SU-DHL-6 (cell line): ENCODE measurements around the gene SAMMSON.

Source experiments
- H2AFZ ChIP-seq: fragments of 200-600 bp; sonication (generic); 2 replicates; pipeline ENCODE4 v1.6.1; 2014; ENCODE audit warnings: low read depth, mild to moderate bottlenecking, moderate library complexity, mixed read lengths, antibody characterized with exemption, low read length; ENCODE audit not compliant: severe bottlenecking
- H3F3A ChIP-seq: fragments of 200-600 bp; shearing (Covaris generic); 2 replicates; pipeline ENCODE4 v1.6.0; 2016; ENCODE audit warnings: antibody characterized with exemption, mild to moderate bottlenecking; ENCODE audit not compliant: insufficient read depth
- H3K27ac ChIP-seq: fragments of 200-600 bp; sonication (generic); 2 replicates; pipeline ENCODE4 v1.5.1; 2016; ENCODE audit warnings: low read depth, mild to moderate bottlenecking, low read length, moderate library complexity, mixed read lengths
- H3K27me3 ChIP-seq: fragments of 200-600 bp; sonication (generic), shearing (Covaris generic); 2 replicates; pipeline ENCODE4 v1.6.0; 2014; ENCODE audit warnings: mild to moderate bottlenecking, low read length
- H3K36me3 ChIP-seq: fragments of 200-600 bp; sonication (generic); 2 replicates; pipeline ENCODE4 v1.6.1; 2014; ENCODE audit warnings: mild to moderate bottlenecking, low read length, mixed read lengths
- H3K4me2 ChIP-seq: fragments of 300-600, 200-600 bp; shearing (Covaris generic), sonication (generic); 2 replicates; pipeline ENCODE4 v1.6.0; 2014; ENCODE audit warnings: low read length, low read depth, mild to moderate bottlenecking; ENCODE audit not compliant: poor library complexity, severe bottlenecking
- H3K4me3 ChIP-seq: fragments of 200-600 bp; sonication (generic); 2 replicates; pipeline ENCODE4 v1.5.1; 2014; ENCODE audit warnings: antibody characterized with exemption, low read length, mild to moderate bottlenecking, mixed read lengths; ENCODE audit not compliant: insufficient read depth, poor library complexity, severe bottlenecking
- H3K79me2 ChIP-seq: fragments of 200-600 bp; sonication (generic); 2 replicates; pipeline ENCODE4 v1.6.1; 2014; ENCODE audit warnings: mild to moderate bottlenecking, low read length, moderate library complexity; ENCODE audit not compliant: insufficient read depth
- H3K9ac ChIP-seq: fragments of 200-600 bp; sonication (generic); 2 replicates; pipeline ENCODE4 v1.7.0; 2014; ENCODE audit warnings: mild to moderate bottlenecking, low read length
- H3K9me2 ChIP-seq: fragments of 200-600 bp; sonication (generic); replicated peaks from 2 replicates; pipeline ENCODE4 v1.6.1; 2014; ENCODE audit warnings: low read length; ENCODE audit not compliant: insufficient read depth
- H3K9me3 ChIP-seq: fragments of 200-600 bp; sonication (generic); 2 replicates; pipeline ENCODE4 v1.6.1; 2014; ENCODE audit warnings: low read length, mixed read lengths; ENCODE audit not compliant: insufficient read depth
- H4K20me1 ChIP-seq: fragments of 200-600 bp; sonication (generic); 2 replicates; pipeline ENCODE4 v1.6.1; 2014; ENCODE audit warnings: low read depth, mild to moderate bottlenecking, antibody characterized with exemption, low read length, moderate library complexity, mixed read lengths
- EZH2phosphoT487 ChIP-seq: fragments of 200-600 bp; sonication (generic), shearing (Covaris generic); conservative IDR thresholded peaks from 2 replicates; pipeline ENCODE4 v1.6.1; 2018; ENCODE audit warnings: mild to moderate bottlenecking, antibody characterized with exemption, low read length, moderate library complexity, mixed read lengths
- TF ChIP-seq, protein P1 (sequence below): fragments of 200-600 bp; sonication (generic); IDR thresholded peaks from one replicate; pipeline ENCODE4 v1.5.1; 2017; ENCODE audit warnings: antibody characterized with exemption, mild to moderate bottlenecking, low read length, moderate library complexity; ENCODE audit not compliant: insufficient read depth, poor library complexity, severe bottlenecking

The SAMMSON gene

DNA sequence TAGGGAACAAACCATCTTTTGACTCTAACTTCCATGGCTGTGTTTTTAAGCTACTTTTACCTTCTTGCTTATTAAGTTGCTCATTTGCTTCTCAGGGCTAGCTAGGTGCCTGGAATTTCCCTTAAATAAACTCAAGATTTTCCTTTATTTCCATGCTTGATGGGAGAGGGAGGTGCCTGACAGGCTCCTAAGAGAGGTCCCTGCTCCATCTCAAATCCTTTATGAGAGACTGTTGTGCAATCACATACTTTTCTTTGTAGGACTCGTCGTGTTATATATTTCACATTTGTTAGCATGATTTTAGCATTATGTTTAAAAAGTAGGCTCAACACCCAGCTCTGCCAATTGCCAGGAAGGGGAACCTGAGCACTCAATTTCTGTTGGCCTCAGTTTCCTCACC lies 95.7 kb downstream of the SAMMSON start:
- Histone ChIP-seq H4K20me1 (no peaks in the 10 kb centered on the region), H2AFZ (no peak overlapping the region), H3K27ac (no peak overlapping the region), H3K9ac (no peak overlapping the region), H3K27me3 (no peaks in the 10 kb centered on the region), H3F3A (no peaks in the 10 kb centered on the region), H3K4me3 (no peak overlapping the region), H3K79me2 (no peaks in the 10 kb centered on the region), H3K4me2 (no peak overlapping the region), H3K9me3 (no peaks in the 10 kb centered on the region), H3K36me3 (no peaks in the 10 kb centered on the region), H3K9me2 (no peaks in the 10 kb centered on the region)
- TF ChIP-seq EZH2phosphoT487: no peak
- TF ChIP-seq, protein P1, sequence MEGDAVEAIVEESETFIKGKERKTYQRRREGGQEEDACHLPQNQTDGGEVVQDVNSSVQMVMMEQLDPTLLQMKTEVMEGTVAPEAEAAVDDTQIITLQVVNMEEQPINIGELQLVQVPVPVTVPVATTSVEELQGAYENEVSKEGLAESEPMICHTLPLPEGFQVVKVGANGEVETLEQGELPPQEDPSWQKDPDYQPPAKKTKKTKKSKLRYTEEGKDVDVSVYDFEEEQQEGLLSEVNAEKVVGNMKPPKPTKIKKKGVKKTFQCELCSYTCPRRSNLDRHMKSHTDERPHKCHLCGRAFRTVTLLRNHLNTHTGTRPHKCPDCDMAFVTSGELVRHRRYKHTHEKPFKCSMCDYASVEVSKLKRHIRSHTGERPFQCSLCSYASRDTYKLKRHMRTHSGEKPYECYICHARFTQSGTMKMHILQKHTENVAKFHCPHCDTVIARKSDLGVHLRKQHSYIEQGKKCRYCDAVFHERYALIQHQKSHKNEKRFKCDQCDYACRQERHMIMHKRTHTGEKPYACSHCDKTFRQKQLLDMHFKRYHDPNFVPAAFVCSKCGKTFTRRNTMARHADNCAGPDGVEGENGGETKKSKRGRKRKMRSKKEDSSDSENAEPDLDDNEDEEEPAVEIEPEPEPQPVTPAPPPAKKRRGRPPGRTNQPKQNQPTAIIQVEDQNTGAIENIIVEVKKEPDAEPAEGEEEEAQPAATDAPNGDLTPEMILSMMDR: no peak

DNA sequence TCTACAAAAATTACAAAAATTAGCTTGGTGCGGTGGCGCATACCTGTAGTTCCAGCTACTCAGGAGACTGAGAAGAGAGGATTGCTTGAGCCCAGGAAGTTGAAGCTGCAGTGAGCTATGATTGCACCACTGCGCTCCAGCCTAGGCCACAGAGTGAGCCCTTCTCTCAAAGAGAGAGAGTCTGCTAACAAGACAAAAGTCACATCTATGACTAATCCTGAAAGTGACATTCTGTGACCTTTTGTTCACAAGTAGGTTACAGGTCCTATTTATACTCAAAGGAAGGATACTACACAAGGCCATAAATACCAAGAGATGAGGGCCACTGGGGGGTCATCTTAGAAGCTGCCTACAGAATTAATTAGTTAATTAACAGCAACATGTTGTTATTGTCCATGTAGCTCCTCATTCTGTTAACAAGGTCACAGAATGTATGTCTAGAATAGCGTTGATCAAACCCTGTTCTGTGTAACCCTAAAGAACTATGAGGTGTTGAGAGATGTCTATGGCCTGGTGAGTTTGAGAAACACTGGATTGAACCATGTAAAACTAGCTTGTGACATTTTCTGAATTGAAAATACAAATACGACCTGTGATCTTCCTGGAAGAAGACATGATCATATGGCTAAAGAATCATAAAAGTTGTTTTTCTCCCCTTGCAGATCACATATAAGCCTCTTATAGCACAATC lies 97.0 kb downstream of the SAMMSON start:
- no peaks in the 10 kb centered on the region for H4K20me1 ChIP-seq
- no peaks in the 10 kb centered on the region for H3K27me3 ChIP-seq
- no peak overlapping the region for H3K4me2 ChIP-seq
- H3F3A ChIP-seq: no peaks in the 10 kb centered on the region
- no peak overlapping the region for H3K9ac ChIP-seq
- no peaks in the 10 kb centered on the region for H3K9me2 ChIP-seq
- TF ChIP-seq, protein P1: no peak
- TF ChIP-seq EZH2phosphoT487: no peak
- H3K27ac ChIP-seq: no peak overlapping the region
- H2AFZ ChIP-seq: no peak overlapping the region
- H3K36me3 ChIP-seq: no peaks in the 10 kb centered on the region
- H3K79me2 ChIP-seq: no peaks in the 10 kb centered on the region
- no peak overlapping the region for H3K4me3 ChIP-seq
- no peaks in the 10 kb centered on the region for H3K9me3 ChIP-seq

DNA sequence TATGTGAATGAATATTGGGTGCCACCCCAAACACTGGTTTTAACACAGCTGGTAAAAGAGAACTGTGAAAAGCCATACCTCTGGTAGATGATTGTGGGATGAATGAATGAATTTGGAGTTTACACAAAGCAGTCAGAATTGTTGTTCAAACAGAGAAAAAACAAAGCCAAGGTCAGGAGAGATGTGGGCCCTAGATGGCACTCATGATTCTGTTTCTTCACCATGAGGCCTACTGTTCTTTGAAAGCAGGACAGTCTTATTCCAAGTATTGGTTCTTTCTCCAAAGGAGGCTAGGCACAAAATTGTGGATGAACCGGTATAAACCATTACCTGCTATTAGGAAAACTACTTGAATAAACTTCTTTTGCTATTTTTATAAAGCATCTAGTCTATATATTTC lies 97.6 kb downstream of the SAMMSON start:
- Histone ChIP-seq H3K9me3 (no peaks in the 10 kb centered on the region), H3K9me2 (no peaks in the 10 kb centered on the region), H3K27me3 (no peaks in the 10 kb centered on the region), H3K36me3 (no peaks in the 10 kb centered on the region), H3K4me3 (no peak overlapping the region), H3K27ac (no peak overlapping the region), H3F3A (no peaks in the 10 kb centered on the region), H4K20me1 (no peaks in the 10 kb centered on the region), H3K9ac (no peak overlapping the region), H2AFZ (no peak overlapping the region), H3K79me2 (no peaks in the 10 kb centered on the region), H3K4me2 (no peak overlapping the region)
- TF ChIP-seq, protein P1: no peak
- no peak for TF ChIP-seq EZH2phosphoT487
